ENCODE data around the gene MCM8.

DNA sequence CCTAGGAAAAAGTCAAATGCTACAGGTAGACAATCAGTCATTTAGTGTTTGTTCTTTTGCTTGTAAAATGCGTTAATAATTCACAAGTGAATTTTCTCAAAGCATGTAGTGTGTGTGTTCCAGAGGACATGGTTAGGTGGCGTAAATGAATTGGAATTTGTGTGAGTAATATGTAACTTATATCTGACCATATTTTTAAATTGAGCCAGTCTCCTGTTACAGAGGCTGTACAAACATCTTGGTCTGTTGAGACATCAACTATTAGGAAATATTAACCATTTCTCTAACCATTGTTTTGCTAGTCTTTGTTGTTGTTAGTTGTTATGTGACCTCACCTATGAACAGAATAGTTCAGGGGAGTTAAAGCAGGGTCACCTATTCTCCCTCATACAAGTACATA lies 22.7 kb downstream of the MCM8 start:
- TF ChIP-seq, protein P1, sequence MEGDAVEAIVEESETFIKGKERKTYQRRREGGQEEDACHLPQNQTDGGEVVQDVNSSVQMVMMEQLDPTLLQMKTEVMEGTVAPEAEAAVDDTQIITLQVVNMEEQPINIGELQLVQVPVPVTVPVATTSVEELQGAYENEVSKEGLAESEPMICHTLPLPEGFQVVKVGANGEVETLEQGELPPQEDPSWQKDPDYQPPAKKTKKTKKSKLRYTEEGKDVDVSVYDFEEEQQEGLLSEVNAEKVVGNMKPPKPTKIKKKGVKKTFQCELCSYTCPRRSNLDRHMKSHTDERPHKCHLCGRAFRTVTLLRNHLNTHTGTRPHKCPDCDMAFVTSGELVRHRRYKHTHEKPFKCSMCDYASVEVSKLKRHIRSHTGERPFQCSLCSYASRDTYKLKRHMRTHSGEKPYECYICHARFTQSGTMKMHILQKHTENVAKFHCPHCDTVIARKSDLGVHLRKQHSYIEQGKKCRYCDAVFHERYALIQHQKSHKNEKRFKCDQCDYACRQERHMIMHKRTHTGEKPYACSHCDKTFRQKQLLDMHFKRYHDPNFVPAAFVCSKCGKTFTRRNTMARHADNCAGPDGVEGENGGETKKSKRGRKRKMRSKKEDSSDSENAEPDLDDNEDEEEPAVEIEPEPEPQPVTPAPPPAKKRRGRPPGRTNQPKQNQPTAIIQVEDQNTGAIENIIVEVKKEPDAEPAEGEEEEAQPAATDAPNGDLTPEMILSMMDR (IDR thresholded peaks at IDR 0.05): no peak
- TF ChIP-seq EZH2 (IDR thresholded peaks at IDR 0.05; ENCODE audit: borderline replicate concordance, insufficient read depth, low read depth, low read length, poor library complexity, severe bottlenecking): no peak
